GM19025 (cell line): ENCODE results near the gene JPH2.
"Not testable (repeated sequence)": the region's sequence is repeated elsewhere in the genome, so short reads cannot be mapped to it uniquely, and the experiment has no call there.

ENCODE experiments used
- ATAC-seq: cut with Tn5 transposase; IDR thresholded peaks from one replicate; pipeline ENCODE4 v1.9.1; 2021; ENCODE audit warnings: mild to moderate bottlenecking, low read depth, moderate library complexity; ENCODE audit not compliant: unreplicated experiment

Gene JPH2

DNA sequence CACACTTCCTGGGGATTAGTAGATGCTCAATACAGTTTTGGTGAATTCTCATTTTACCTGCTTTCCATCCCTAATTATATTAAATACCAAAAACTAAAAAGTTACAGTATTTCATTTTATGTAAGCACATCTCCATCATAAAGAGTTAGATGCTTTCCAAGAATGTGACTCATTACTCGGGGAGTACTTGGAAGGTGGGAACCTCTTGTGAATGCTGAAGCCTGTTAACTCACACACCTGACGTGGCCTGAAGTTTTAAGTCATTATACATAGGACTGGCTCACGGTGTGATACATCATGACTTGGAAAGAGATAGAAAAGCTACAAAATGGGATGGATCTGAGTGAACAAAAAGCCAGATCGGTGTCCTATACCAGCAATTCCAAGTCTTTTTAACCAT, 25.8 kb upstream of the JPH2 start:
- ATAC-seq: no peak

DNA sequence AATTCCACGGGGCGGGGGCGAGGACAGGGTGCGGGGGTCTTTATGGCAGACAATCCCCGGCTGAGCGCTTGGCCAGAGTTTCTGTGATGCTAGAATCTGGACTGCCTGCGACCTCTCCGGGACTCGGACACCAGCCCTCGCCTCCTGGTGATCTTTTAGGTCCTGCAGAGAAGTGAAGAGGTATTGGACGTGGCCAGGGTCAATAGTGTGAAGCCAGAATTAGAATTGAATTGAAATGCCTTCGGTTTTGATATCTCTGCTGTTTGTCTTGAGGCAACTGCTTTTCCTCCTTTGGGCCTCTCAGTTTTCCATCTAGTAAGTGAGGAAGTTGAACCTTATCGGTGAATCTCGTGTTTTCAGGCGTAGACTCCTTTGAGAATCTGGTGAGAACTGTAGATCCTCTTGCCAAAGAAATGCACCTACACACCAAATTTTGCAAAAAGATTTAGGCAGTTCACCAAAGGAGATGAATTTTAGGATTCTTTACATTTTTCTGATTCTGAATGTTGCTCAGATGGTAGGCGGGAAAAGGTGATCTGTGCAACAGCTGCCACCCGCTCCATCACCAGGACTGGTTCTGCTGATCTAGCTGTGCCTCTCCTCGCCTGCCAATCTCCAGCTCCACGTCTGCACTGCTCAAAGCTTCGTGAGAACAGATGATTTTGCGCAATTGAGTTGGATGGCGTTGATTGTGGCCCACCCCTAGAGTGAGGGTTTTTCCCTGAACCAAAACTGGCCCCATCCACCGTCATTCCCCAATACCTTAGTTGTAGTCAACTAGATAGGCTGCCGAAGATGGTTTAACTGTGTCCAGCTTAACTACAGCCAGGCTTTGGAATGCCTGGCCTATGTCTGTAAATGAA, 24.4 kb upstream of the JPH2 start:
- ATAC-seq: no peak

DNA sequence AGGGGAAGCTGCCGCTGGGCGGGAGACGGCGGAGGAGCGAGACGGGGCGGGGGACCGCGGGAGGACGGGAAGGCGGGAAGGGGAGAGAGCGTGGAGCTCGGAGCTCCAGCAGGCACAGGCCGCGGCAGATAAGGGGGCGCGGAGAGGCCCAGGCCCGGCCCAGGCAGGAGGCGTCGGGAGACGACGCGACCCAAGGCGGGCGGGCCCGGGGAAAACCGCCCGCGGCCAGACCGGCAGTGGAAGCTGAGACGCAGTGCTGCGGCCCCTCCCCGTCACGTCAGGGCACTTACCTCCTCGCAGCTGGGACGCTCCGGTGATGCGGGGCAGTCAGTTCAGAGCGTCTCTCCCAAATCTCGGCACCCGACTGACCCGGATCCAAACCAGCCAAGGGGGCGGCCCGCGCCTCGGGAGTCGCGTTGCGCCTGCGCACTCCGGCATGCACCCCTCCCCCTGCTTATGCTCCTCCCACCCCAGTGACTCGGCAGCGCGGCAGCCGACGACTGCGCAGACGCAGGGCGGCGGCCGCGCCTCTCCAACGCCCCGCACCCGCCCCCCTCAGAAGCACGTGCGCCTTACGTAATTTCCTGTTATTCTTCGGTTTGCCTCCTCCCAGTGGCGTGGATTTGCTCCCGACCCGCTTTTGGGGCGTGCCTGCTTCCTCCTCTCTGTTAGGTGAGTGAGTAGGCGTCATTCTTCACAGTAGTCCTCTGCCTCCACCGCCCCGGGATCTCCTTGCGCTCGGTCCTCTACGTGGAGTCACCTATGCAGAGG, 23.6 kb upstream of the JPH2 start, which contains the start of gene OSER1:
Gene OSER1 (minus strand): TSS at position 366 of the 771 bp plus-strand sequence. CDS start 3,814 bp downstream, outside the sequence.
- peak; percentile 80 for ATAC-seq

DNA sequence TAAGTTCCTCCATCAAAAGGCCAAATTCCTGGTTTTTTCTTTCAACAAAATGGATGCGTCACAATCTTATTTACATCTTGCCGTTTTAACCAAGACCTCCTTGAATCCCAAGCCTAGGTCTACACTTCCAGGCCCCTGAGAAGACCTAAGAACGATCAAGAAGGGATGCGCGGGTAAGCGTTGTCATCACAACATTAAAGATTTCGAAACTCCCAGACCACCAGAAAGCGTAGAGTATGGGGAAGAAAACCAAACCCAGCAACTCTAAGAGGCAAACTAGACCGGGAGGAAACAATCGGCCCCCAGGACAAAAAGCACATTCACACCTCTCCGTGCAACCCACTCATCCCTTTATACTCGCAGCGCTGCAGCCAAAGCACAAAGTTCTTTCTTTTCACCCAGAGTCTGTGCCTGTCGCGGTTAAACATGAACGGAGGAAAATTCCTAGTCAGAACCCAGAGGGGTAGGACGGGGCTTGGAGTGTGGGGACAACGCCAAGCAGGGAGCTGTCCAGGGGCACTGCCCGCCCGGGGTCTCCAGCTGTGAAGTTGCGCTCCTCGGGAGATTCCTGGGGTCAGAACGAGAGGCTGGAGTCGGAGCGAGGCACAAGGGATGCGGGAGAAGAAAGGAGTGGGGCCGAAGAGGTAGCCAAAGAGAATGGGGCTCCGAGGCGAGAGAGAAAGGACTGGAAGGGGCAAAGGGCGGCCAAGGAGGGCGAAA, 22.9 kb upstream of the JPH2 start:
- ATAC-seq: no peak

DNA sequence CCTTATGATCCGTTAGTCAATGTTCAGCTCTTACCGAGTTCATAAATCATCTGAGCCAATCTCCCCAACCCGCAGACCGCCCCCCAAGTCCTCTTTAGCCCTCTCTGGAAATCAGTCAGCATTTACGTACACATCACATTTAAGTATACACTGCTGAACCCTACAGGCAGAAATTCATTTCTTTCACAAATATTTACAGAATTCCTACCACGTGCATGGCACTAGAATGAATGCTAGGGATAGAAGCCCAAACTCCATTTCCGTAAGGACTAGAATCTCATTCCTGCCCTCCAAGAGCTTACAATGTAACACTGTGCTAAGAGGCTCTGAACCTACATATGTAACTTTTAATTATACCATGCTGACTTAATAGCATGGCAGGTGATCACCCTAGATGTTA, 21.8 kb upstream of the JPH2 start:
- ATAC-seq: no peak

DNA sequence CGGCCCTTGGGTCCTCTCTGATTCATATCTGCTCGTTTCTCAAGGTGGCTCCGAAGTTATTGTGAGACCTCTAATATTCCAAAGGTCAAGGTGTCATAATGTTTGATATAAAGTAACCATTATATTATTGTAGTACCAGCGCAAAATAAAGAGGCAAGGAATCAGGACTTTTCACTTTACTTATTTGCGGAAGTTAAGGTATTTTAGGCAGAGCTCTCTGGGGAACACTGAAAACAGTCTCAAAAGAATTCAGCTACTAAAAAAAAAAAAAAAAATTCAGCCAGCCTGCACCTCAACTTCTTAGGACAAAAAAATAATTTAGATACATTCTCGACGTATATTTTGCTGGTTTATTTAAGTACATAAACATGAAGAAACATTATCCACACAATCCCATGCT, 21.2 kb upstream of the JPH2 start:
- no peak for ATAC-seq

DNA sequence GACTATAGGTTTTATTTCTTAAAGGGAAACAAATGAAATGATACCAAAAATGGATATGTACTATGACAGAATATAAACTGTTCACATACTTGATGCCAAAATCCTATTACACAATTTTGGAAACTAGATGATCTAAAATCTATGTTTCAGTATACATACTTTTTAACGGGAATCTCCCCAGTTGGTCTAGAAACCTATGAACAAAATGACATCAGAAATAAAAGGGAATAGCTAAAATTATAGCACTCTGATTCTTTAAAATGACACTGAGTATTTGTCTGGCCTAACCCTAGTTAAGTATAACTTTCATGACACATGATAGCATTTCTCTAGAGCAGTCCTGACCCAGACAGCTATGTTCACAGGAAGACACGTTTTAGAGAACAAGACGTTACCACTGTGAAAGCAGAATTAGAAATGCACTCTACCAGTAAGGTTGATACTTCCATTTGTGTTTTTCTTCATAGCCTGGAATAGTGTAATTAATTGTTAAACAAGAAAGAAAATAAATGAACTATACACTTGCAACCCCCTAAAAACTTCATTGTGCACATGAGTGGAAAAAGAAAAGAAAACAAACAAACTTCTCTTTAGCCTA, 20.2 kb upstream of the JPH2 start:
- ATAC-seq: no peak

DNA sequence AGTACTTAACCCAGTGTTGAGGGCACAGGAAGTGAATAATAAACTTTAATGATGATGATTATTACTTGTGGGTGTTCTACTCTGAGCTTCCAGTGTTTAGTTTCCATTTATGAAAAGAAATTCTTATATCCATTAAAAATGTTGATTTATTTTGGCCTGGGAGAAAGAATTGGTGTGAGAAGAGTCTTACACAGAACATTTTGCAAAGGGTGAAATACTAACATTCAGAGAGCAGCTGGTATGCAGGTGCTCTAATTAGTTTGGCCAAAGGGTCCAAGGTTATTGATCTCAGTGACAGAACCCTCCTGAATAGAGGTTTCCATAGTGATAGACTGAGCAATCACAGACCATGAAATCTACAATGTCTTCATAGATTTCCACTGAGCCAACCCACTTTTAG, 19.1 kb upstream of the JPH2 start:
- ATAC-seq: no peak

DNA sequence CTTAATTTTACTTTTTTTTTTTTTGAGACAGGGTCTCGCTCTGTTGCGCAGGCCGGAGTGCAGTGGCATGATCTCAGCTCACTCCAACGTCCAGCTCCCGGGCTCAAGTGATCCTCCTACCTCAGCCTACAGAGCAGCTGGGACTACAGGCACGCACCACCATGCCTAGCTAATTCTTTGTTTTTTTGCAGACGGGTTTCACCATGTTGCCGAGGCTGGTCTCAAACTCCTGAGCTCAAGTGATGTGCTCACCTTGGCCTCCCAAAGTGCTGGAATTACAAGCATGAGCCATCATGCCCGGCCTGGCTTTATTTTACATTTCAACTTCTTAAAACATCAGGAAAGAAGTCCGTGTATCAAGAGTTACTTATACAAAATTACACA, 17.8 kb upstream of the JPH2 start:
- ATAC-seq: no peak

DNA sequence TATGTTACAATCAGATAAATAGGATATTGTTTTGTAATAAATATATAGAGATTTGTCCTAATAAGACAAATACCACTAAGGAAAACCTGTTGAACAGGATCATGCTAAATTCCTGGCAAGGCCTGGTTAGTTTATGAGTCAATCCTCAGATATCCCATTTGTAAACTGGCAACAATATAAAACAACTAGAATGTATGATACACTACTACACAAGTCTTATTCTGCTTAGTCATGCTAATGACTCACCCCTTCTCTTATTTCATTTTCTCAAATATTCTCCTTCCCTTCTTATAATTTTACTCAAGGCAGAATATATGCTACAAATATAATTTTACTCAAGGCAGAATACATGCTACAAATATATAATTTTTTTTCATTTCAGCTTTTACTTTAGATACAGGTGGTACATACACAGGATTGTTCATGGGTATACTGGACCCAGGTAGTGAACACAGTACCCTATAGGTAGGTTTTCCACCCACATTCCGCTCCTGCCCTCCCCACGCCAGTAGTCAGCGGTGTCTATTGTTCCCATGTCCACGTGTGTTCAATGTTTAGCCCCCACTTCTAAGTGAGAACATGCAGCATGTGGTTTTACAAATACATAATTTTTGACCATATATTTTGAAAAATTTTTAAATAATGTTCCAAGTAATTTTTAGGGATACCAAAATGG, 17.3 kb upstream of the JPH2 start:
- ATAC-seq: no peak

DNA sequence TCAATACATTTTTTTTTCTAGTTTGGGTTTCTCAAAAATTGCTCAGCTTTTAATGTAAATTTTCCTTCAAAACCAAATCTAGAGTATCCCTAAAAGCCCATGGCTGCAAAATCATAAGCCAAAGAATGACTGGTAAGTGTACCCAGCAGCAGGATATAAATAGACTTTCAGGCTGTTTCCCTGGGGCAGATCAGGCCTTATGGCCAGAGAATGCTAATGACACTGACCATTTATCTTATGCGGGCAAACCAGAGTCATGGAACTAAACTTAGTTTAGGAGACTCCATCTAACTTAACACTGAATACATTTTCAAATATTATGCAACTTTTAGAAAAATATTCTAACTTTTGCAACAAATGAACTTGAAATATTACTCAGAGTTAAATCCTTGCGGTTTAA, 16.2 kb upstream of the JPH2 start:
- ATAC-seq: no peak

DNA sequence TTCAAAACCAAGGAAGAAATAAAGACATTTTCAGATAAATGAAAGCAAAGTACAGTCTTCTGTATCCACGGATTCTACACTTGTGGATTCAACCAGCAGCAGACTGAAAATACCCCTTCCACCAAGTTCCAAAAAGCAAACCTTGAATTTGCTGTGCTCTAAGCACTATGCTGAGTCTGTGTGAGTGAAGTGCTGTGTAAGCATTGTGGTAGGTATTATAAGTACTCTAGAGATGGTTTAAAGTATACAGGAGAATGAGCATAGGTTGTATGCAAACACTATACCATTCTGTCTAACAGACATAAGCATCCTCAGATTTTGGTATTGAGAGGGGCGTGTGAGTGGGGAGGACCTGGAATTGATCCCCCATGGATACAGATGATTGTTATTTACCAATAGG, 14.0 kb upstream of the JPH2 start:
- ATAC-seq: no peak

DNA sequence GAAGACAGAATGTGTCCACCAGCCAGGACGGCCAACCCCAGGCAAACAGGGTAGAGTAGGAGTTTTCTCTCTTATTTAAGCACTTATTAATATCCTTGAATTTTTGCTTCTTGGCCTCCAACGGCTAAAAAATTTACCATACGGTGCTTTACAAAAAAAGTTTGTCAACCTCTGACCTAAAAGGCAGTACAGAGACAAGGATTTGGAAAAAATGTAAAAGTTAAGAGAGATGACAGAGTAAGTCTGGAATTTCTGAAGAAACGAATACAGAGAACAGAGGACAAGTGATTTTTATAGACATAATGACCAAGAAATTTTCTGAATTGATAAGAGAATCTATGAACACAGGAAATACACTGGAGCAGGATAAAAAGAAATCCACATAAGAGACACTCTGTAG, 13.4 kb upstream of the JPH2 start:
- no peak for ATAC-seq

DNA sequence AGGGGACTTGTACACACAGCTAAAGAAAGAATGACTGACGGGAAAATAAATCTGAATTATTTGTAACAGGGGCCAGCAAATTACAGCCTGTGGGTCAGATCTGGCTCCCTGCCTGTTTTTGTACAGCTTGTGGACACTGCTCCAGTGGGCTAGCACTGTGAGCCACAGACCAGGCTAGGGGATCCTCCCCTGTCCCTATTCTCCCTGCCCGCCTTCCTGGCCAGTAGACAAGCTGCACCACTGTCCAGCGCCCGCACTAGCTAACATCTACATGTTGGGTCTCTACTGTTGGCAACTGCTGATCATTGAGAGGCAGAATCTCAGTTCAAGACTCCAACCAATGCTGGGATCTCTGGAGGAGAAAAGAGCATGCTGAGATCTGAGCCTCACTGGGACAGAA, 12.9 kb upstream of the JPH2 start:
- ATAC-seq: no peak

DNA sequence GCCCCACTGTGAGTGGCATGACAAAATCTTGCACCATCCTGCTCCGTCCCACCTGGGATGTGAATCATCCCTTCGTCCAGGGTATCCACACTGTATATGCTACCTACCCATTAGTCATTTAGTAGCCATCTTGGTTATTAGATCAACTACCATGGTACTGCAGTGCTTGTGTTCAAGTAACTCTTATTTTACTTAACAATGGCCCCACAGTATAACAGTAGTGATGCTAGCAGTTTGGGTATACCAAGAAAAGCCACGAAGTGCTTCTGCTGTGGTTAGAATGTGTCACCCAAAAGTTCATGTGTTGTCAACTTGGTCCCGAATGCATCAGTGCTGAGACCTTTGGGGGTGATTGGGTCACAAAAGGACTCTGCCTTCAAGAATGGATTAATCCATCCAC, 11.9 kb upstream of the JPH2 start:
- ATAC-seq: no peak

DNA sequence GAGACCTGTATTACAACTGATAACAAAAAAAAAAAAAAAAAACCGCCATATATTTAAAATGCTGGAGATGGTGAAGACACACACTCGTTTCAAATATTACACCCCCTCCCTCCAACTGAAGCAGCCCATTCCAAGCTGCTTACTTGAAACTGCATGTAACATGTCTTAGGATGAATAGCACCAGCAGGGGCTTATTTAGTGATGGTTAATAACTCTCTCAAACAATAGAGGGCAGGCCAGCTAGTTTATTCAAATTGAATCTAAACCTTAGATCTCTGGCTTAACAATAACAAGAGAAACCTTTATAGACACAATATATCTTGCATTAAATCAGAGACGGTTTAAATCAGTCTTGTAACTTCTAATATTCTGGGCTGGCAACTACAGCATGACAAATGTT, 9.3 kb upstream of the JPH2 start:
- ATAC-seq: no peak

DNA sequence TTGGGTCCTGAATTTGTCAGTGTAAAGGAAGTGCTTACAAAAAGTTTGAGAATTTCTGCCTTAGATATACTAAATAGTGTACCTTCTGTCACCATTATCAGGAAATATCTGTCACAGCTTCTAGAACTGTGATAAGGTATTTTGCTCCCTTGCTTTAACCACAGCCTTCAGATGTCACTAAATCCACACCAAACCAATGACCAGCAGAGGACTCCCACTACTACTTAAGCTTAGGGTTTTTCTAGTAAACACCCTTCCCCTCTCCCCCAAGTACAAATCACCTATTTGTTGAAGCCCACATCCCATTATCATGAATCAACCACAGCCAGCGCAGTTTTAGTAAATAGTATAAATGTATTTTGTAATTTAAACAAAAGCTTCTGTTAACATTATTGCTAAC, 8.6 kb upstream of the JPH2 start:
- ATAC-seq: no peak

DNA sequence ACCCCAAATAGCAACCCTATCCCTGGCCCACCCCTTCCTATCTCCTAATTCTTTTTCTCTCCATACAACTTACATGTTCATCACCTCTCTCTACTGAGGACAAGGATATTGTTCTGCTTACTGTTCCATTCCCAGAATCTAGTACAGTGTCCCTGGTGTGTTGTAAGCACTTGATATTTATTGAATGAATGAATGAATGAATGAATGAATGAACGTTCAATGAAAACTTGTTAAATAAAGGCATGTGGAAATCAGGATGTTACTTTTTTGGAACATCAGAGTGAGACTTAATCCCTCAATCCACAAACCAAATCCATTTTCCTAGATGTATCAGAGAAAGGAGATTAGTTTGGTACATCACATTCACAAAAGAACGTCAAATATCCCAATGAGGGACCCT, 6.8 kb upstream of the JPH2 start:
- no peak for ATAC-seq

DNA sequence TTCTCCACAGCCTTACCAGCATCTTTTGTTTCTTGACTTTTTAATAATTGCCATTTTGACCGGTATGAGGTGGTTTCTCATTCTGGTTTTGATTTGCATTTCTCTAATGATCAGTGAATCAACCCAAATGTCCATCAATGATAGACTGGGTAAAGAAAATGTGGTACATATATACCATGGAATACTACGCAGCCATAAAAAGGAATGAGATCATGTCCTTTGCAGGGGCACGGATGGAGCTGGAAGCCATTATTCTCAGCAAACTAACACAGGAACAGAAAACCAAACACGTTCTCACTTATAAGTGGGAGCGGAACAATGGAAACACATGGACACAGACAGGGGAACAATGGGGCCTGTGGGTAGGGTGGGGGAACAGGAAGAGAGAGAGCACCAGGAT, 4.7 kb upstream of the JPH2 start:
- ATAC-seq: not testable (repeated sequence)

DNA sequence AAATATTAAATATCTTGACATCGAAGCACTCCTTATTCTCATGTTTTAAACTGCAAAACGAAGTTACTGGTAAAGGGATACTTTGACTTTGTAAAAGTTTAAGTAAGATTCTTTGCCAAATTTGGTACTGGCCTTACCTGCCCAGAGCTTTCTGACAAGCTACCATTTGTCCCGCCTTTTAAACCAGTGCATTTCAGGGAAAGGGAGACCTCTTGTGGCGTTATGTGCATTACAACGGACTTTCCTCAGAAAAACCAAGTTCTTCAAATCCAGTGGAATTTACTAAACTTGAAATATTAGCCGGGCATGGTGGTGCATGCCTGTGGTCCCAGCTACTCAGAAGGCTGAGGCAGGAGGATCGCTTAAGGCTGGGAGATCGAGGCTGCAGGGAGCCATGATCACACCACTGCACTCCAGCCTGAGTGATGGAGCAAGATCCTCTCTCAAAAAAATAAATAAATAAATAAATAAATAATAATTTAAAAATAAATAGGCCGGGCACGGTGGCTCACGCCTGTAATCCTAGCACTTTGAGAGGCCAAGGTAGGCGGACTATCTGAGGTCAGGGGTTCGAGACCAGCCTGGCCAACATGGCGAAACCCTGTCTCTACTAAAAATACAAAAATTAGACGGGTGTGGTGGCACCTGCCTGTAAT, 3.3 kb upstream of the JPH2 start:
- not testable (repeated sequence) for ATAC-seq
